Right cardiac atrium (tissue), 5 donors: Measurements from ENCODE around the gene FXYD7. TPM values are rescaled to one million over a fixed set of nuclear protein-coding genes. Genes with fewer than 3 reads are reported as not detected.

Experiments
- ATAC-seq, 2 donors: fragments of 200-7000 bp; cut with Tn5 transposase; one replicate each; pipeline versions ENCODE4 v1.8.0 to v1.9.1; 2020; ENCODE audit warnings: moderate library complexity in 2 of 2, mild to moderate bottlenecking in 1 of 2
- DNase-seq, 3 donors: peaks; one replicate each; pipeline ENCODE4 v3.0.0-alpha.2; 2020
- H3K27ac ChIP-seq: one replicate; pipeline ENCODE4 v1.5.1; 2013; ENCODE audit warnings: mild to moderate bottlenecking, low read length, control low read depth, moderate library complexity
- H3K27me3 ChIP-seq: one replicate; pipeline ENCODE4 v1.6.1; 2013; ENCODE audit not compliant: control insufficient read depth, insufficient read depth
- H3K4me1 ChIP-seq: one replicate; pipeline ENCODE4 v1.6.1; 2013; ENCODE audit warnings: low read length; ENCODE audit not compliant: control insufficient read depth, insufficient read depth
- H3K4me3 ChIP-seq: one replicate; pipeline ENCODE4 v1.5.1; 2013; ENCODE audit warnings: low read length, control low read depth
- H3K9me3 ChIP-seq: one replicate; pipeline ENCODE4 v1.6.1; 2013; ENCODE audit warnings: low read length; ENCODE audit not compliant: control insufficient read depth
- WGBS: extraction: QIAGEN DNeasy Blood & Tissue Kit; methylation state at CpG from one replicate; pipeline ENCODE4 v1.1.7; 2013; 5-methylcytosine and 5-hydroxymethylcytosine counted together
- intact Hi-C, 4 donors: fragments of 100-400 bp; cut with DNase I; formaldehyde crosslinking; loops; one replicate each; pipeline versions ENCODE4 v1.11.0 to v1.14.0; 2022 to 2023
- polyA plus RNA-seq: library from polyadenylated mRNA; stranded (reverse); fragments of 200-250 nt; gene quantifications from one replicate; pipeline ENCODE4 v1.2.3, GENCODE V29; 2013
- total RNA-seq, 4 donors: library from RNA; stranded (reverse); fragmentation: NEBNext Ultra II Directional; extraction: Animal tissue kit (Norgen Biotek cat#: 25700); gene quantifications; one replicate each; pipeline ENCODE4 v1.2.1, GENCODE V29; 2021
- donor health status: healthy with polysubstance abuse.
- donor health status: DM: no; HTN: yes; CAD: no.
- donor health status: DM: no; HTN: no; CAD: no.
- donor health status: DM: no; HTN: yes; CAD: no; lungs with severe emphysema.
- donor health status: DM: yes; HTN: yes; CAD: no.

Gene FXYD7
- total and polyA plus RNA-seq, 5 donors, result 0.25 to 0.40 TPM; not detected in 3

- H3K9me3 ChIP-seq, result peaks cover 1% of the 10 kb centered on the region
- H3K4me1 ChIP-seq, result no peaks in the 10 kb centered on the region
- ATAC-seq (no peak), DNase-seq (no peak)
- 91% methylated on average over 8 of the region's 8 CpGs for WGBS
- H3K27ac ChIP-seq, result no peak overlapping the region
- H3K4me3 ChIP-seq, result no peak overlapping the region
- intact Hi-C loops, result loop anchor here in 1 of 4 donors (10.0 kb wide), 1 partner anchor 95 kb away; no protein-coding TSS in a partner anchor
- H3K27me3 ChIP-seq, result no peaks in the 10 kb centered on the region
Measured at GRCh38 chr19:35159606-35160005, 16.6 kb downstream of the FXYD7 start.

GRCh38 chr19:35160629-35161433 is 17.8 kb downstream of the FXYD7 start:
- Histone ChIP-seq H3K9me3 (peaks cover 1% of the 10 kb centered on the region), H3K27ac (no peak overlapping the region), H3K4me1 (no peaks in the 10 kb centered on the region), H3K4me3 (no peak overlapping the region), H3K27me3 (no peaks in the 10 kb centered on the region)
- DNase-seq (no peak), ATAC-seq (no peak)
- WGBS, result 92% methylated on average over 9 of the region's 9 CpGs
- intact Hi-C loops, result no loop called here

DNA sequence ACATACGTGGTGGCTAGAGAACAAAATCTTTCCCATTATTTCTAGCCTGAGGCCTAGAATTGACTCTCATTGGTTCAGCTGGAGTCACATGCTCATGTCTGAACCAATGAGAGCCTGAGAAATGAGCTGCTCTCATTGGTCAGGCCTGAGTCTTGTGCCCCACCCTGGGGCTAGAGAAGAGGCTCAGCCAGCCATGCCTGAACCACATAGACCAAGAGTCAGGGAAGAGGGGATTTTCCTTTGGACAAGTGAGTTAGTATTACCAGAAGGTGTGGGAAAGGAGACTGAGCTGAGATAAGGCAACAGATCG is 18.3 kb downstream of the FXYD7 start:
- ATAC-seq, result no peak
- Histone ChIP-seq H3K4me1 (no peaks in the 10 kb centered on the region), H3K4me3 (no peak overlapping the region), H3K27me3 (no peaks in the 10 kb centered on the region), H3K9me3 (peaks cover 1% of the 10 kb centered on the region), H3K27ac (no peak overlapping the region)
- 94% methylated on average over 2 of the region's 2 CpGs for WGBS
- intact Hi-C loops, result no loop called here
- no peak for DNase-seq

DNA sequence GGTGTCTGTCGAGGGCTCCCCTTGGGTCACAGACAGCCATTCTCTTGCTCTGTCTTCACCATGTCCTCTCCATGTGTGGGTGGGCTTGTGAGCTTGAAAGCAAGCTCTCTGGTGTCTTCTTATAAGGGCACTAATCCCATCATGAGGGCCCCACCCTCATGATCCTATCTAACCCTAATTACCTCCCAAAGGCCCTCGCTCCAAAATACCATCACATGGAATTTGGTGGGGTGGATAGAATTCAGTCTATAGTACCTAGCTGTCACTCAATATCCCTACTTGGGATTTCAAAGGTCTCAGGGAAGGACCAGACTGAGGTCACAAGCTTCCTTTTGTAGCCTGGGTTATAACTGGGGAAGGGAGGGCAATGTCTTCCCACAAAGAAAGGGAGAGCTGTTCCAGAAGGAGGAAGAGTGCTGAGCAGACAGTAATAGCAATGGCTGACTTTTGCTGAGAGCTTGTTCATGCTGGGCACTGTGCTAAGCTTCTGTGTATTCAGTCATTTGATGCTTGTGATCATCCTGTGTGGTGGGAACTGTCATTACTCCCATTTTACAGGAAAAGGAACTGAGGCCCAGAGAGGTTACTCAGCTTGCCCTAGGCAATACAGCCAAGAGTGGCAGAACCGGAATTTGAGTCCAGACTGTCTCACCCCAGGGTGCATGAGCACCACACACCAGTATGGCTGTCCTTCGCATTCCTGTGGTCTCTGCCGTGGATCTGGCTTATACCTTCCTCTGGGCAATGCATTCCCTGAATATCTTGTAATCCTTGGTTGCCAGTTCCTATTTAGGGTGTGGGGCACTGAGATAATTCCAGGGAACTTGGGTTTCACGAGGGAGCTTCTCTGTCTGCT is 19.6 kb downstream of the FXYD7 start:
- ATAC-seq, result no peak
- intact Hi-C loops, result no loop called here
- Histone ChIP-seq H3K4me3 (no peak overlapping the region), H3K4me1 (no peaks in the 10 kb centered on the region), H3K9me3 (peaks cover 3% of the 10 kb centered on the region), H3K27me3 (no peaks in the 10 kb centered on the region), H3K27ac (no peak overlapping the region)
- WGBS, result 78% methylated on average over 6 of the region's 6 CpGs
- no peak for DNase-seq

- H3K9me3 ChIP-seq, result peaks cover 3% of the 10 kb centered on the region
- intact Hi-C loops, result no loop called here
- no peak for ATAC-seq
Measured at GRCh38 chr19:35164418-35164817, 21.4 kb downstream of the FXYD7 start.

GRCh38 chr19:35165200-35166058 is 22.4 kb downstream of the FXYD7 start:
- Histone ChIP-seq H3K4me3 (no peak overlapping the region), H3K4me1 (no peaks in the 10 kb centered on the region), H3K27ac (no peak overlapping the region), H3K27me3 (no peaks in the 10 kb centered on the region), H3K9me3 (peaks cover 3% of the 10 kb centered on the region)
- WGBS, result 56% methylated on average over 5 of the region's 5 CpGs
- DNase-seq (no peak), ATAC-seq (no peak)
- intact Hi-C loops, result no loop called here

More at GRCh38 chr19:35164418-35164817, 21.4 kb downstream of the FXYD7 start:
- H3K4me1 ChIP-seq, result no peaks in the 10 kb centered on the region
- no peak for DNase-seq
- no peaks in the 10 kb centered on the region for H3K27me3 ChIP-seq
- H3K4me3 ChIP-seq, result no peak overlapping the region
- no peak overlapping the region for H3K27ac ChIP-seq
- WGBS, result 42% methylated on average over 2 of the region's 2 CpGs

DNA sequence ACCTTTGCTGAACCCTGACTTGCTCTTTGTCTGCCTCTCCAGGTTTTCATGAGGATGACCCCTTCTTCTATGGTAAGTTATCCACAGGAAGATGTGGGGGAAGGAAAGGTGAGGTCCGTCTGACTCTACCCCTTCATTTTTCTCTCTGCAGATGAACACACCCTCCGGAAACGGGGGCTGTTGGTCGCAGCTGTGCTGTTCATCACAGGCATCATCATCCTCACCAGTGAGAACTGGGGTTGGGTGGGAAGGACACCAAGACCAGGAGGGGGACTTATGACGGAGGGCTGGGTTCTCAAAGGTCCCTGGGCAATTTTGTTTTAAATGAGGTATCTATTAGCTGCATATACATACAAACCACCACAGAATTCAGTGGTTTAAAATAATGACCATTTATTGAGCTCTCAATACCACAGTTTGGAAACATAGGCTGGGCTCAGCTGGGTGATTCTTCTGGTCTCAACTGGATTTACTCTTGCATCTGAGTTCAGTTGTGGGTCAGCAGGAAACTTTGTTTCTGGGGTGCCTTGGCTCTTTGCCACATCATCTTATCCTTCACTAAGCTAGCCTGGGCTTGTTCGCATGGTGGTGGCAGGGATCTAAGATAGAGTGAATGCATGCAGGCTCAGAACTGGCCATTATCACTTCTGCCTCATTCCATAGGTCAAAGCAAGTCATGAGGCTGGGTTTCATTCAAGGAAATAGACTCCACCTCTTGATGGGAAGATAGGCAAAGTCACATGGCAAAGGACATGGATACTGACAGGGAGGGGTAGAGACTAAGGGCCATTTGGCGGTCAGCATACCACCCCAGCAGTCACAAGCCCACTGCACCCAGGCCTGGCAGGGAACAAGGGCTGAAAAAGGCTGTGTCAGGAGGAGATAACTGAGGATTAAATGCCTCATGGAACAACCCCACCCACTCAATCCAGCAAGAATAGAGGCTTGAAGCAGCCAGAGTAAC is 23.3 kb downstream of the FXYD7 start:
- Histone ChIP-seq H3K27ac (no peak overlapping the region), H3K27me3 (no peaks in the 10 kb centered on the region), H3K4me1 (no peaks in the 10 kb centered on the region), H3K4me3 (no peak overlapping the region), H3K9me3 (peaks cover 3% of the 10 kb centered on the region)
- intact Hi-C loops, result no loop called here
- no peak for ATAC-seq
- WGBS, result 94% methylated on average over 7 of the region's 7 CpGs
- DNase-seq, result no peak

DNA sequence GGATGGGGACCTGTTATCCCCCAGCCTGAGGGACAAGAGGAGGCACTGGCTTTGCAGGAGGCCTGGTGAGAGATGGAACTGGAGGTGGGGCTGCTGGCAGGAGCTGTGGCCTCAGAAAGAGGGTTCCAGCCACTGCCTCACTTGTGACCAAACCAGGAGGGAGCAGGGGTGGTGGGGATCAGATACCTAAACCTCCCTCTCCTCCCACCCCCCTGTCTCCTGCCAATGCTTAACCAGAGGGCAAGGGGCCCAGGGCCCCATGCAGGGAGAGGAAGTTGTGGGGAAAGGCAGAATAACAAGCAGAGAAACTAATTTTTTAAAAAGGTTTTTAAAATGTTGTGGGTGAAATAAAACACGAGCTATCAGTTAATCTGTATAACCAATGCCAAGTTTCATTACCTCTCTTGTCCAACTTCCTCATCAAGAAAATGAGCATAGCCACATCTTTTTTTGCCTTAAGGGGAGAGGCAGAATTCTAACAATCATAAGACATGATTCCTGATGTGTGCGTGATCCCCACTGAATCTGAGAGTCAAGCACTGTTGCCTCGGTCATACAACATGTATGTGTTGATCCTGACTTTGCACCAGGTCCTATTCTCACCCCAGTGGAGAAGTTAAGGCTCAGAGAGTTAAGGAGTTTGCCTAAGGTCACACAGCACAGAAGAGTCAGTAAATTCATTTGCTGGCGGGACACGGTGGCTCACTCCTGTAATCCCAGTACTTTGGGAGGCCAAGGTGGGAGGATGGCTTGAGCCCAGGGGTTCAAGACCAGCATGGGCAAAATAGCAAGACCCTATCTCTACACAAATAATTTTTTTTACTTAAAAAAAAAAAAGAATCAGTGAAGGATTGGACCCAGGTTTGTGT is 24.4 kb downstream of the FXYD7 start:
- DNase-seq, result no peak
- intact Hi-C loops, result no loop called here

GRCh38 chr19:35168196-35168595 is 25.1 kb downstream of the FXYD7 start:
- Histone ChIP-seq H3K4me1 (no peaks in the 10 kb centered on the region), H3K9me3 (peaks cover 2% of the 10 kb centered on the region), H3K27ac (no peak overlapping the region), H3K27me3 (no peaks in the 10 kb centered on the region), H3K4me3 (no peak overlapping the region)
- no peak for DNase-seq
- no peak for ATAC-seq
- intact Hi-C loops, result no loop called here
- 77% methylated on average over 3 of the region's 3 CpGs for WGBS

More for the DNA sequence above, 24.4 kb downstream of the FXYD7 start:
- ATAC-seq, result no peak
- Histone ChIP-seq H3K4me3 (no peak overlapping the region), H3K9me3 (peaks cover 2% of the 10 kb centered on the region), H3K4me1 (no peaks in the 10 kb centered on the region), H3K27me3 (no peaks in the 10 kb centered on the region), H3K27ac (no peak overlapping the region)
- 81% methylated on average over 5 of the region's 5 CpGs for WGBS
